Sciatic nerve (tissue), 2 donors: ENCODE results near the gene CD55. TPM values are rescaled to one million over a fixed set of nuclear protein-coding genes. Genes with fewer than 3 reads are reported as not detected.
"Not testable (repeated sequence)": the region's sequence is repeated elsewhere in the genome, so short reads cannot be mapped to it uniquely, and the experiment has no call there.

Experiments
- ATAC-seq: fragments of 200-7000 bp; cut with Tn5 transposase; one replicate; pipeline ENCODE4 v1.9.1; 2020; ENCODE audit warnings: mild to moderate bottlenecking, moderate library complexity
- DNase-seq: peaks from one replicate; pipeline ENCODE4 v3.0.0-alpha.2; 2020; ENCODE audit warnings: low spot score
- intact Hi-C: fragments of 100-400 bp; cut with DNase I; formaldehyde crosslinking; loops from one replicate; pipeline ENCODE4 v1.14.2; 2022
- total RNA-seq: library from RNA; stranded (reverse); fragmentation: NEBNext Ultra II Directional; extraction: Animal tissue kit (Norgen Biotek cat#: 25700); gene quantifications from one replicate; pipeline ENCODE4 v1.2.1, GENCODE V29; 2021
- donor health status: DM: no; HTN: no; CAD: no.
- donor health status: DM: no; HTN: no; CAD: no.

CD55 gene
- total RNA-seq, 1 donor from 2014 or later, result 152 TPM

DNA sequence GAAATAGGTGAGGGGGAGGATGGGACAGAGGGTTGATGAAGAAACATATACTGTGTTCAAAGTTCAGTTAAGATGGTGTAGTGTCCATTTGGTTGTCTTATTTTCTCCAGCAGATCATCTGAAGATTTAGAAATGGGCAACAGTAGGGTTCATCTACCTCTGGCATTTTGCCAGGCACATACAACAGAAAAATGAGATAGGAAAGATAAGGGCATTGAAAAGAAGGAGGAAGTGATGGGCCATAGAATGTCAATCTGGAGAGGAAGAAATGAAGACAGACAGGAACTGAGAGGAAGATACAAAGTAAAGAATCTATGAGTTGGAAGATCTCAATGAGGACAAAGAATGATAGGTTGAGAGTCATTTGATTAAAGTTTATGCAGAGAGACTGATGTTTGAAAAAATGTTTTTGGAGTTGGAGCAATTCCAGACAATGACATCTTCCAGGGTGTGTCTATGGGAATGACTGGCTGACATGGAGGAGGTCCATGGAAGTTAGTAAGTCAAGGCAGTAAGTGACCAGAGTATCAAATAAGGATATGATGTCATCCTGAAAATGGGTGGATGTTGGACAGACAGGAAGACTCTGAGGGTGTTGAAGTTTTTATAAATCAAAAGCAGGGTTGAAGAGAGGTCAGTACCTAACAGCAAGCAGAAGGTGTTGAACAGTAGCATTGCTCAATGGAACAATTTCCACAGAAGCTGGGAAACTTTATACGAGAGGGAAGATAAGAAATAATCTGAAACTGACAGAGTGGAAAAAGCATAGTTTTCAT is 18.7 kb upstream of the CD55 start:
- ATAC-seq, result no peak
- intact Hi-C loops, result no loop called here
- DNase-seq, result no peak

GRCh38 chr1:207304710-207305488 is 16.6 kb upstream of the CD55 start:
- DNase-seq, result no peak
- ATAC-seq, result no peak
- intact Hi-C loops, result no loop called here

DNA sequence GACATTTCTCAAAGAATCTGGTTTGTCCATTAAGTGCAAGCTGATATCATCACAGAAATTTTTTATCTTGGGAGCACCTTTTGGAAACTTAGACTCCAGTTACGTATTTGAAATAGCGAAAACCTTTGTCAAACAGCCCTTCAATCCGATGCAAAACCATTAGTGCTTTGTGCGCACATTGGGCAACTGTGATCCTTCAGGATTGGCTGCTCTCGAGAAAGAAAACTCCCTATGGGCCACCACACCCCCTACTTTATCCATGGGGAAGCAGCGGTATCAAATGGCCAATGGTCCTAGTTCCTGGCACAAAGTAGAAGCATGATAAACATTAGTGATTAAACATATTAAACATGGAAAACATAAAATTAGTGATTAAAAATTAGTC is 16.0 kb upstream of the CD55 start:
- DNase-seq (no peak), ATAC-seq (no peak)
- intact Hi-C loops, result no loop called here

- intact Hi-C loops, result no loop called here
- no peak for DNase-seq
- ATAC-seq, result no peak
Measured at GRCh38 chr1:207306023-207306422, 15.5 kb upstream of the CD55 start.

DNA sequence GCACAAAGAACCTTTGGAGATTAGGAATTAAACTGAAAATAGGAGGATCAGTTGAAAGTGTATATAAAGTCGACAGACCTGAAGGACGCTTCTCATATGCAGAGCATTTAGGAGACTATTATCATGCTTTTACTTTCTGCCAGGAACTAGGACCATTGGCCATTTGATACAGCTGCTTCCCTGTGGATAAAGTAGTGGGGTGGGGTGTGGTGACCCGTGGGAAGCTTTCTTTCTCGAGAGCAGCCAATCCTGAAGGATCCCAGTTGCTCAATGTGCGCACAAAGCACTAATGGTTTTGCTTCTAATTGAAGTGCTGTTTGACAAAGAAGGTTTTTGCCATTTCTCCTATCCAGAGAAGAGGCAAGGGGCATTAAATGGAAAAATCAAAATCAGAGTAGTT is 14.9 kb upstream of the CD55 start:
- intact Hi-C loops, result no loop called here
- DNase-seq (no peak), ATAC-seq (no peak)

- intact Hi-C loops, result no loop called here
- no peak for DNase-seq
- no peak for ATAC-seq
Measured at GRCh38 chr1:207308451-207309190, 12.9 kb upstream of the CD55 start.

- DNase-seq (no peak), ATAC-seq (peak; percentile 55)
- intact Hi-C loops, result no loop called here
Measured at GRCh38 chr1:207309745-207310273, 11.7 kb upstream of the CD55 start.

DNA sequence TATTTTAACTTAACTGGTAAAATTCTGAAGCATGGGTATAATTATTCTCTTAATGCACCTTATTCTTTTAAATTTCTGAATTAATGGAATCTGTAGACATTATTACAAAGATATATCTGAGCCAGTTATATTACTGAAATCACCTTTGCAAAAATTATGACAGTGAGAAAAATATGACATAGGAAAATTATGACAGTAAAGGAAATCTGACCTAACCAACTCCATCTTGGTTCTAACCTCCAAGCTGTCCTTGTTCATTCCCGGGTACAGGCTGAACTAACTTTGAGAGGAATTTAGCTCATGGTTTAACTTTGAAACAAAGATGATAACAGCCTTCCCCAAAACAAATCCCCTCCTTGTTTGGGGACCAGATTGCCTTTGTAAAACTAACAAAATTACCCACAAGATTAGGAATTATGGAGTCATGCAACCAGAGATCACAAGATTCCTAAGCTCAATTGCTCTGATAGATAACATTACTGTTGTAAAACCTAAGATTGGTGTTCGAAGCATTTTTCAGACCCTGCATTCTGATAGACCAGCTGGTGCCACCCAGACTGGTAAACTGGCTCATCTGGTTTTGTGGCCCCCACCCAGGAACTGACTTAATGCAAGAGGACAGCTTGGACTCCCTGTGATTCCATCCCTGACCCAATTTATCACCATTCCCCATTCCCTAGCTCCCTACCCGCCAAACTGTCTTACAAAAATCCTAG is 9.4 kb upstream of the CD55 start:
- no peak for DNase-seq
- no peak for ATAC-seq
- intact Hi-C loops, result no loop called here

DNA sequence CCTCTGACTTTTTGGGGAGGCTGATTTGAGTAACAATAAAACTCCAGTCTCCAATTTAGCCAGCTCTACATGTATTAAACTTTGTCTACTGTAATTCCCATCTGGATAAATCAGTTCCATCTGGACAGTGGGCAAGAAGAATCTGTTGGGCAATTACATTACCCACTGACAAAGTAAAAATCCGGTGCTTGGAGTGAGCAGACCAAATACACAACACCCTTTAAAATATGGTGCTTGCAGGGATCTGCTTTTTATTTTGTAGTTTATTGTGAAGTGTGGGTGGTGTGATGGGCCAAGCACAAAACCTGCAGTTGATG is 8.9 kb upstream of the CD55 start:
- intact Hi-C loops, result no loop called here
- ATAC-seq, result no peak
- no peak for DNase-seq

GRCh38 chr1:207313131-207313530 is 8.3 kb upstream of the CD55 start:
- intact Hi-C loops, result no loop called here
- ATAC-seq, result no peak
- DNase-seq, result no peak

DNA sequence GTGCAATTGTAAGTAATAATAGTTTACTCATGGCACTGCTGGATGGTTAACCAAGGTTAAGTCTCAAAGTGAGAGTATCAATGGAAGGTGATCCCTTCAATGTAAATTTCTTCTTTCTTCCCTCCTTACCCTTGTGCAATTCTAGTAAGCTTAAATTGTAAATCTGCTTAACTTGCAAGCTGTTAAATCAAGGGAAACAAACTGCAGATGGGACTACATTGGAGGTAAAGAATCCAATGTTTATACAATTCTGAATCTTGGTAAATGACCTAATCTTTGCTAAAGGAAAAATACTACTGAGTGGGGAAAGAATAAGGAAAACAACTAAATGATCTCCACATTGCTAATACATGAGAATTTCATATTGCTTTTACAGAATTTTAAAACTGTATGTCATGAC is 6.7 kb upstream of the CD55 start:
- intact Hi-C loops, result no loop called here
- ATAC-seq (no peak), DNase-seq (no peak)

- ATAC-seq (no peak), DNase-seq (no peak)
- intact Hi-C loops, result no loop called here
Measured at GRCh38 chr1:207315435-207315834, 6.0 kb upstream of the CD55 start.

GRCh38 chr1:207316141-207316540 is 5.3 kb upstream of the CD55 start:
- DNase-seq (no peak), ATAC-seq (no peak)
- intact Hi-C loops, result no loop called here

DNA sequence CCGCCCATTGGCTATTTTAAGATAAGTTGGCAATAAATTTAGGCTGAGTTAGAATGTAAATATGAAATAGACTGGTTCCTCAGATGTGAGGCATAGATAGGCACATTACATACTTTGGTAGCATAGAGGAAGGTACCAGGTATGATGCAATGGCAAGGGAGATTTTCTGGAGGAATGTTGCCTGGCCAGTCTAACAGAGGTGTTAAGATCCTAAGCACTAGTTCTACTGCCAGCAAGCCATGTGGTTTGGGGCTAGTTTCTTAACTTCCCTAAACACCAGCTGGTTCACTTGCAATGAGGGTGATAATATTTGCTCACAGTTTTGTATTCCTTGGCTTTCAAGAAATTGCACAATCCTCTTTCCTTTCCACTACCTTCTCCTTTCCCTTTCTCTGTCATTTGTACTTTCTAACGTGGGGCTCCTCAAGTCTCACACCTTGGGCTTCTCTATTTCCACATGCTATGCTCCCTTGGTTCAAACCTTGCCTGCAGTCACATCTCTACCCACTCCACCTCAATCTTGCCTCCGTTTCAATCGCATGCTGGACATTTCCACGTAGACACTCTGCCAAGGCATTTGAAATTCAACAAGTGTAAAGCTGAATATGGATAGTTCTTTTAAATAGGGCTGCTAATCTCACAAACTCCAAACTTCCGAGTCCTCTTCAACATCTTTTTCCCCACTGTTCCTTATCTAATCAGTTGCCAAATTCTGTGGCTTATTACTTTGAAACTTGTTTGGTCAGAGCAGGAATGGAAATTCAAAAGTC is 4.7 kb upstream of the CD55 start:
- DNase-seq, result no peak
- intact Hi-C loops, result no loop called here
- ATAC-seq, result no peak

- DNase-seq (no peak), ATAC-seq (no peak)
- intact Hi-C loops, result no loop called here
Measured at GRCh38 chr1:207317561-207317960, 3.9 kb upstream of the CD55 start.

DNA sequence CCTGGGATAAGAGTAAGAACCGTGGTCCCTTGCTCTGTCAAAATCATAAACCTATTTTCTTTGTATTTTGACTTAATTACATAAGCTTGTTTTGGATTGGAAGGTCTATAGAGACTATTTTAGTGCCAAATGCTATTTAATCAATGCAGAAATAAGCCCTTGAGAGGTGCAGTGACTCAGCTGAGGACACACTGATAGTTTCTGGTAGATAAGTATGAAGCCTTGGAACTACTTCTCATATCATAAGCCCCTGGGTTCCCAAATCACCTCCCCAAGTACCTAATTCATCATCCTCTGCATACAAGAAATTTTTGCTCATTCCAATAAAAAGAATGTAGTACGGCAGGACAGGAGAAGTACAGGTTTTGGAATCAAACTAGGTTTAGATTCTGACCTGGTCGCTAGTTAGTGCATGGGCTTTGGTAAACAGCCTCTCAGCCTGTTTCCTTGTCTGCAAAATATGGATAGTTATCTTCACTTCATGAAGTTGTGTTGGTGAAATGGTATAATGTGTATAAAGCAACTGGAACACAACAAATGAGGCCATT is 3.3 kb upstream of the CD55 start:
- no peak for DNase-seq
- no peak for ATAC-seq
- intact Hi-C loops, result no loop called here

- intact Hi-C loops, result no loop called here
- ATAC-seq, result no peak
- DNase-seq, result no peak
Measured at GRCh38 chr1:207319199-207319598, 2.3 kb upstream of the CD55 start.

DNA sequence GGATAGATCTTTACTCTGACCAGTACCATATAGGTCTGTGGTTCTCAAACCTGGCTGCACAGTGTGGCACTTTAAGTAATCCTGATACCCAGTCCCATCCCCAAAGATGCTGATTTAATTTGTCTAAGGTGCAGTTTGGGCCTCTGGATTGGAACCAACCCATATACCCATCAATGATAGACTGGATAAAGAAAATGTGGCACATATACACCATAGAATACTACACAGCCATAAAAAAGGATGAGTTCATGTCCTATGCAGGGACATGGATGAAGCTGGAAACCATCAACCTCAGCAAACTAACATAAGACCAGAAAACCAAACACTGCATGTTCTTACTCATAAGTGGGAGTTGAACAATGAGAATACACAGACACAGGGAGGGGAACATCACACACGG is 1.4 kb upstream of the CD55 start:
- intact Hi-C loops, DNase-seq, ATAC-seq: not testable (repeated sequence)
